OCI-M1 (cell line): ENCODE measurements around the gene S100A7A.
"Not testable (repeated sequence)": the region's sequence is repeated elsewhere in the genome, so short reads cannot be mapped to it uniquely, and the experiment has no call there.

Source experiments
- DNase-seq: peaks from one replicate; lab custom pipeline; 2025; lab: John Stamatoyannopoulos, UW

Gene S100A7A

GRCh38 chr1:153459655-153460054 lies 43.3 kb downstream of the S100A7A start:
- no peak for DNase-seq

GRCh38 chr1:153460551-153460950 lies 44.2 kb downstream of the S100A7A start, which contains the start of gene S100A7:
S100A7 (minus strand) TSS chr1:153460651; CDS start chr1:153459013, 1,638 bp downstream.
- no peak for DNase-seq

- DNase-seq, result not testable (repeated sequence)
These were observed 46.4 kb downstream of the S100A7A start for GRCh38 chr1:153462741-153463140.

GRCh38 chr1:153465811-153466636 lies 49.7 kb downstream of the S100A7A start:
- peak; percentile 75 for DNase-seq

GRCh38 chr1:153466908-153467307 lies 50.6 kb downstream of the S100A7A start:
- DNase-seq, result no peak

- DNase-seq, result no peak
These were observed 54.4 kb downstream of the S100A7A start for GRCh38 chr1:153470707-153471106.
